DND-41 (cell line): ENCODE measurements around the gene DES.

Source experiments
- EZH2 ChIP-seq: IDR thresholded peaks from 3 replicates; pipeline ENCODE4 v1.6.1; 2012; ENCODE audit warnings: borderline replicate concordance, low read depth, mild to moderate bottlenecking, moderate library complexity, low read length, inconsistent platforms; ENCODE audit not compliant: severe bottlenecking
- TF ChIP-seq, protein P1 (sequence below): IDR thresholded peaks from 2 replicates; pipeline ENCODE4 v1.5.1; 2012; ENCODE audit warnings: borderline replicate concordance, low read length, moderate library complexity, mild to moderate bottlenecking; ENCODE audit not compliant: poor library complexity, severe bottlenecking; ENCODE audit errors: extremely low read depth

DNA sequence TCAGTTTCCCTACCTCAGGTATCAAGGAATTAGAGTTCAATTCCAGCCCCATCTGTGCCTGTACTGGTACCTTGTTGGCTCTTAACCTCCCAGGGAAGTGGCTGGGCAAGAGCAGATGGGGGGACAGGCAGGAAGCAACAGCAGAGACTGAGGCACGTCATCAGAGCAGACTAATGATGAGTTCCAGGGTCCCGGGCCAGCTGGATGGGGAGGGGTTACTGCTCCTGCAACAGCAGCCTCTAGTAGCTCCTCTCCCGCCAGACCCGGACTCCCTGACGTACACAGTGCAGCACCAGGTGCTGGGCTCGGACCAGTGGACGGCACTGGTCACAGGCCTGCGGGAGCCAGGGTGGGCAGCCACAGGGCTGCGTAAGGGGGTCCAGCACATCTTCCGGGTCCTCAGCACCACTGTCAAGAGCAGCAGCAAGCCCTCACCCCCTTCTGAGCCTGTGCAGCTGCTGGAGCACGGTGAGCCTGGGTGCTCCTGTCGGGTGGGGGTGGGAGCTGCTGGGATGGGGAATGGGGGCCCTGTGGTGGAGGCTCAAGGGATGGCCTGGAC lies 54.5 kb downstream of the DES start:
- TF ChIP-seq, protein P1, sequence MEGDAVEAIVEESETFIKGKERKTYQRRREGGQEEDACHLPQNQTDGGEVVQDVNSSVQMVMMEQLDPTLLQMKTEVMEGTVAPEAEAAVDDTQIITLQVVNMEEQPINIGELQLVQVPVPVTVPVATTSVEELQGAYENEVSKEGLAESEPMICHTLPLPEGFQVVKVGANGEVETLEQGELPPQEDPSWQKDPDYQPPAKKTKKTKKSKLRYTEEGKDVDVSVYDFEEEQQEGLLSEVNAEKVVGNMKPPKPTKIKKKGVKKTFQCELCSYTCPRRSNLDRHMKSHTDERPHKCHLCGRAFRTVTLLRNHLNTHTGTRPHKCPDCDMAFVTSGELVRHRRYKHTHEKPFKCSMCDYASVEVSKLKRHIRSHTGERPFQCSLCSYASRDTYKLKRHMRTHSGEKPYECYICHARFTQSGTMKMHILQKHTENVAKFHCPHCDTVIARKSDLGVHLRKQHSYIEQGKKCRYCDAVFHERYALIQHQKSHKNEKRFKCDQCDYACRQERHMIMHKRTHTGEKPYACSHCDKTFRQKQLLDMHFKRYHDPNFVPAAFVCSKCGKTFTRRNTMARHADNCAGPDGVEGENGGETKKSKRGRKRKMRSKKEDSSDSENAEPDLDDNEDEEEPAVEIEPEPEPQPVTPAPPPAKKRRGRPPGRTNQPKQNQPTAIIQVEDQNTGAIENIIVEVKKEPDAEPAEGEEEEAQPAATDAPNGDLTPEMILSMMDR: no peak
- TF ChIP-seq EZH2: no peak
